Raji (cell line): ENCODE results near the gene CCDC188.

Source experiments
- POLR2A ChIP-seq: IDR thresholded peaks from 2 replicates; pipeline ENCODE4 v1.6.1; 2011; ENCODE audit warnings: low read depth, low read length, control low read depth; ENCODE audit not compliant: insufficient read depth

The CCDC188 gene

GRCh38 chr22:20165913-20166312, 15.1 kb upstream of the CCDC188 start:
- no peak for TF ChIP-seq POLR2A

GRCh38 chr22:20165421-20165820, 14.6 kb upstream of the CCDC188 start:
- TF ChIP-seq POLR2A = no peak

GRCh38 chr22:20164863-20165262, 14.0 kb upstream of the CCDC188 start:
- TF ChIP-seq POLR2A = no peak

GRCh38 chr22:20160041-20160440, 9.2 kb upstream of the CCDC188 start:
- TF ChIP-seq POLR2A = no peak

DNA sequence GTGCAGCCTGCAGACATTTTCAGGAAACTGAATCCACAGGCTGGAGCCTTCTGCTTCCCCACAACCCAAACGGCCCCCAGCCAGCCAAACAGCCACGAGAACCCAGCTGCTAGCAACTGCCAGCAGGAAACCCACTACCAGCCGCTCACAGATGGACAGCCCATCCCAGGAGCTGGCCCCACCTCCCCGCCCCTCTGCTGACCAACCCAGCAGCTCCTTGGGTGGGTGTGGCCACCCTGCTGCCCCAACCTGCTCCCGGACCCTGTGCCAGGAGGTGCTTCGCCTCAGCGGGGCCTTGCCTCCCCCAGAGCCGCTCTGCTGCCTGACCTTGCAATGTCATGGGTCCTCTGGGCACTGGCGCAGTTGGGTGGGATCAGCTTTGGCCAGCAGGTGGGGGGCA, 8.2 kb upstream of the CCDC188 start:
- TF ChIP-seq POLR2A = no peak

GRCh38 chr22:20158391-20159036, 7.7 kb upstream of the CCDC188 start:
- TF ChIP-seq POLR2A = no peak

GRCh38 chr22:20157430-20158183, 6.8 kb upstream of the CCDC188 start:
- TF ChIP-seq POLR2A = no peak

DNA sequence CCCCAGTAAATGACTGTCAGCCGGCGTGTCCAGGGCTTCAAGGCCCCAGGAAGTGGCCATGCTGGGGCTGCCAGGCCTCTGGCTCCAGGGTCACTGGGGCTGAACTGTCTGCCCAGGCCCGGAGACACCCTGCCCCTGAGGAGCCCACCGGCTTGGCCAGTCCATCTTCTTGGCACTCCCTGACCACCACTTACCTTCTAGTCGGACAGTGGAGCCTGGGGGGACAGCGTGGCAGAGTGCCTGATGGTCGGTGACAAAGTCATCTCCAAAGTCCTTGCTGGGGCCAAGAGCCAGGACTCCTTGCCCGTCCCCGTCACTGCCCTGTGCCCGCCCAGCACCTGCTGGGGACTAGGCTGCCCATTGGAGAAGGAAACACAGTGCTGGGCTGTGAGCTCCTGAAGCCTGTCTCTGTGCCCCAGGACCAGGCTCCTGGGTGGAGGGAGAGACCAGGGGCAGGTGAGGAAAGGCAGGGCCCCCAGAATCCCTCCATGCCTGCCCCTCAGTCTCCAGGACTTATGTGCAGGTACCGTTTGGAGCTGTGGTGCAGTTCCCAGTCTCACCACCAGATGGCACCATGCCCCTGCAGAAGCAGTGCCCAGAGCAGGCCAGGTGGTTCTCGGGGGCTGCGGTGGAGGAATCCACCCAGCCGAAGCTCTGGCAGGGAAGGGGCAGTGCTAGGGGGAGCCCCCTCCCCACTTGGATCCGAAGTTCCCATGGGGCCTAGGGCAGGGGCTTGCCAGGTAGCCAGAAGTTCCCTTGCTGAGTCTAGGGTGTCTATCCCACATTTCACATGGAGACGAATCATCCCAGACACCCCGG, 6.0 kb upstream of the CCDC188 start:
- no peak for TF ChIP-seq POLR2A

- no peak for TF ChIP-seq POLR2A
Observed at GRCh38 chr22:20156042-20156389, 5.2 kb upstream of the CCDC188 start.

DNA sequence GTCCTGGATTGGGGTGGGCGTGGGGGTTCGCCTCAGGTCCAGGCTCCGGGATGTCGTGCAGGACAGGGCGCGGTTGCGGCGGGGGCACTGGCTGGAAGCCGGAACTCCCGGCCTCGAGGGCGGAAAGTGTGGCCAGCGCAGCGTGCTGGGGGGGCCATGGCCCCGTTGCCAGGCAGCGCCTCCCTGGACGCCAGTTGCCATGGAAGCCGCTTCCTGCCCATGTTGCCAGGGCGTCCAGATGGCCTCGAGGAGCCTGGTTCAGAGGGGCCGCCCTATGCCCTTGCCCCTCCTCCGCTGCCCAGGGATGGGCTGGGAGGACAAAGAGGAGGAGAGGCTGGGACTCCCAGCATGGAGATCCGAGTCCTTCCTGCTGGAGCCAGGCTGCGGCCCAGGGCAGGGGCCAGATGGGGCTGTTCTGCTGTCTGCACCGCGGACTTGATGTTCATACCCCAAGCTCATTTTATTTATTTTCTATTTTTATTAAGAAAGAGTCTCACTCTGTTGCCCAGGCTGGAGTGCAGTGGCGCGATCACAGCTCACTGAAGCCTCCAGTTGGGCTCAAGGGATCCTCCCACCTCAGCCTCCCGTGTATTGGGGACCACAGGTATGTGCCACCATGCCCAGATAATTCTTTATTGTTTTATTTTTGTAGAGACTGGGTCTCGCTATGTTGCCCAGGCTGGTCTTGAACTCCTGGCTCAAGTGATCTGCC, 4.6 kb upstream of the CCDC188 start:
- no peak for TF ChIP-seq POLR2A

GRCh38 chr22:20154602-20155187, 3.8 kb upstream of the CCDC188 start:
- TF ChIP-seq POLR2A = no peak

GRCh38 chr22:20153945-20154344, 3.1 kb upstream of the CCDC188 start:
- TF ChIP-seq POLR2A = no peak

- TF ChIP-seq POLR2A = no peak
Observed at GRCh38 chr22:20152464-20152890, 1.6 kb upstream of the CCDC188 start.

GRCh38 chr22:20151276-20151588, 377 bp upstream of the CCDC188 start:
- TF ChIP-seq POLR2A = no peak
